ENCODE measurements around the gene CAMK2D. TPM values are rescaled to one million over a fixed set of nuclear protein-coding genes. Genes with fewer than 3 reads are reported as not detected.

Gene CAMK2D
- total and polyA plus RNA-seq, 4 donors, result 10.1 to 31.0 (median 25.6) TPM

- no peaks in the 10 kb centered on the region for H3K4me1 ChIP-seq (ENCODE audit: control insufficient read depth in 4 of 4, insufficient read depth in 4 of 4, low read length in 3 of 4)
- H3K9ac ChIP-seq (ENCODE audit: low read depth in 1 of 2, low read length in 2 of 2), result no peak overlapping the region
- H3K4me3 ChIP-seq (ENCODE audit: low read depth in 1 of 3, low read length in 3 of 3), result no peak overlapping the region
- DNase-seq (ENCODE audit: low spot score), result no peak
- H3K36me3 ChIP-seq (ENCODE audit: control insufficient read depth in 4 of 4, insufficient read depth in 3 of 4, low read depth in 1 of 4, low read length in 3 of 4), result peaks cover 2 to 31% (median 12%) of the 10 kb centered on the region in 4 donors
- H3K9me3 ChIP-seq (ENCODE audit: control insufficient read depth in 4 of 4, low read length in 3 of 4), result no peaks in the 10 kb centered on the region
- TF ChIP-seq JUND (IDR thresholded peaks at IDR 0.05) (no peak), REST (IDR thresholded peaks at IDR 0.05) (no peak), FOXA2 (IDR thresholded peaks at IDR 0.05) (no peak)
- no peak overlapping the region for H3K27ac ChIP-seq (ENCODE audit: low read depth in 1 of 2, low read length in 2 of 2)
- no peaks in the 10 kb centered on the region for H3K27me3 ChIP-seq (ENCODE audit: control insufficient read depth in 4 of 4, insufficient read depth in 4 of 4, low read length in 3 of 4)
Measured at GRCh38 chr4:113461281-113461680, 300.3 kb downstream of the CAMK2D start.

- H3K36me3 ChIP-seq (ENCODE audit: control insufficient read depth in 4 of 4, insufficient read depth in 3 of 4, low read depth in 1 of 4, low read length in 3 of 4), result peaks cover 2 to 20% (median 14%) of the 10 kb centered on the region in 4 donors
- DNase-seq (ENCODE audit: low spot score), result no peak
- H3K4me1 ChIP-seq (ENCODE audit: control insufficient read depth in 4 of 4, insufficient read depth in 4 of 4, low read length in 3 of 4), result no peaks in the 10 kb centered on the region
- no peak overlapping the region for H3K4me3 ChIP-seq (ENCODE audit: low read depth in 1 of 3, low read length in 3 of 3)
- H3K9ac ChIP-seq (ENCODE audit: low read depth in 1 of 2, low read length in 2 of 2), result no peak overlapping the region
- no peak overlapping the region for H3K27ac ChIP-seq (ENCODE audit: low read depth in 1 of 2, low read length in 2 of 2)
- TF ChIP-seq FOXA1 (IDR thresholded peaks at IDR 0.05), result no peak
- TF ChIP-seq MAX (IDR thresholded peaks at IDR 0.05), result no peak
- TF ChIP-seq RAD21 (IDR thresholded peaks at IDR 0.05), result no peak
- TF ChIP-seq REST (IDR thresholded peaks at IDR 0.05), result no peak
- no peak for TF ChIP-seq FOXA2 (IDR thresholded peaks at IDR 0.05)
- no peak for TF ChIP-seq YY1 (IDR thresholded peaks at IDR 0.05)
- no peak for TF ChIP-seq CTCF (IDR thresholded peaks at IDR 0.05; ENCODE audit: low read depth, low read length, missing input control)
- no peak for TF ChIP-seq JUND (IDR thresholded peaks at IDR 0.05)
- no peak for TF ChIP-seq EGR1 (IDR thresholded peaks at IDR 0.05; ENCODE audit: low read depth in 2 of 2)
- no peak for TF ChIP-seq ZBTB33 (IDR thresholded peaks at IDR 0.05)
- TF ChIP-seq NR2F2 (IDR thresholded peaks at IDR 0.05), result no peak
- no peak for TF ChIP-seq SP1 (IDR thresholded peaks at IDR 0.05)
- no peak for TF ChIP-seq HNF4G (IDR thresholded peaks at IDR 0.05)
- TF ChIP-seq GABPA (IDR thresholded peaks at IDR 0.05 in 1 of 2, conservative IDR thresholded peaks at IDR 0.05 in 1 of 2), result no peak
- TF ChIP-seq RXRA (IDR thresholded peaks at IDR 0.05), result no peak
- no peak for TF ChIP-seq HNF4A (conservative IDR thresholded peaks at IDR 0.05)
- TF ChIP-seq TAF1 (conservative IDR thresholded peaks at IDR 0.05), result no peak
- no peak for TF ChIP-seq ATF3 (IDR thresholded peaks at IDR 0.05)
- H3K27me3 ChIP-seq (ENCODE audit: control insufficient read depth in 4 of 4, insufficient read depth in 4 of 4, low read length in 3 of 4), result no peaks in the 10 kb centered on the region
- H3K9me3 ChIP-seq (ENCODE audit: control insufficient read depth in 4 of 4, low read length in 3 of 4), result no peaks in the 10 kb centered on the region
Measured at GRCh38 chr4:113457886-113458285, 303.7 kb downstream of the CAMK2D start.
